ENCODE measurements around the gene POLR1D. TPM values are rescaled to one million over a fixed set of nuclear protein-coding genes. Genes with fewer than 3 reads are reported as not detected.

Gene POLR1D
- total and polyA plus RNA-seq, 4 donors: 31.4 to 45.0 (median 33.6) TPM

DNA sequence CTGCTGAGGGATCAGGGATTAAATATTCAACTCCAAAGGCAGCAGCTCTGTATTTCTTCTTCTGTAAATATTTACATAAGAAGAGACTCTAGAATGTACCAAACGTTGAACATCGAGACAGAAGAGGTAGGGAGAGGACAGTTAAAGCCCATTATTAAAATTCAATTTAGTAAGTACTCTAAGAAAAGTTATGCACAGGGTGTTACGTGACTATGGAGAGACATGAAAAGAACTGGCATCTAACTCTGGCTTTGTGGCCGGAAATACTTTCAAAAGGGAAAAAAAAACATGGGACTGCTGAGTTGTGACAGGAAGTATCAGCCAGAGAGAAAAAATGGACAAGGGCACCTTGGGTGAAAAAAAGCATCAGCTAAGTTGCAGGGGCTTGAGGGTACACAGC, 38.0 kb upstream of the POLR1D start (continued):
- TF ChIP-seq, protein P1, sequence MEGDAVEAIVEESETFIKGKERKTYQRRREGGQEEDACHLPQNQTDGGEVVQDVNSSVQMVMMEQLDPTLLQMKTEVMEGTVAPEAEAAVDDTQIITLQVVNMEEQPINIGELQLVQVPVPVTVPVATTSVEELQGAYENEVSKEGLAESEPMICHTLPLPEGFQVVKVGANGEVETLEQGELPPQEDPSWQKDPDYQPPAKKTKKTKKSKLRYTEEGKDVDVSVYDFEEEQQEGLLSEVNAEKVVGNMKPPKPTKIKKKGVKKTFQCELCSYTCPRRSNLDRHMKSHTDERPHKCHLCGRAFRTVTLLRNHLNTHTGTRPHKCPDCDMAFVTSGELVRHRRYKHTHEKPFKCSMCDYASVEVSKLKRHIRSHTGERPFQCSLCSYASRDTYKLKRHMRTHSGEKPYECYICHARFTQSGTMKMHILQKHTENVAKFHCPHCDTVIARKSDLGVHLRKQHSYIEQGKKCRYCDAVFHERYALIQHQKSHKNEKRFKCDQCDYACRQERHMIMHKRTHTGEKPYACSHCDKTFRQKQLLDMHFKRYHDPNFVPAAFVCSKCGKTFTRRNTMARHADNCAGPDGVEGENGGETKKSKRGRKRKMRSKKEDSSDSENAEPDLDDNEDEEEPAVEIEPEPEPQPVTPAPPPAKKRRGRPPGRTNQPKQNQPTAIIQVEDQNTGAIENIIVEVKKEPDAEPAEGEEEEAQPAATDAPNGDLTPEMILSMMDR (IDR thresholded peaks at IDR 0.05; ENCODE audit: low read depth, low read length, missing input control): no peak
- TF ChIP-seq NR2F2 (IDR thresholded peaks at IDR 0.05): no peak
- no peak for TF ChIP-seq FOXA2 (IDR thresholded peaks at IDR 0.05)

DNA sequence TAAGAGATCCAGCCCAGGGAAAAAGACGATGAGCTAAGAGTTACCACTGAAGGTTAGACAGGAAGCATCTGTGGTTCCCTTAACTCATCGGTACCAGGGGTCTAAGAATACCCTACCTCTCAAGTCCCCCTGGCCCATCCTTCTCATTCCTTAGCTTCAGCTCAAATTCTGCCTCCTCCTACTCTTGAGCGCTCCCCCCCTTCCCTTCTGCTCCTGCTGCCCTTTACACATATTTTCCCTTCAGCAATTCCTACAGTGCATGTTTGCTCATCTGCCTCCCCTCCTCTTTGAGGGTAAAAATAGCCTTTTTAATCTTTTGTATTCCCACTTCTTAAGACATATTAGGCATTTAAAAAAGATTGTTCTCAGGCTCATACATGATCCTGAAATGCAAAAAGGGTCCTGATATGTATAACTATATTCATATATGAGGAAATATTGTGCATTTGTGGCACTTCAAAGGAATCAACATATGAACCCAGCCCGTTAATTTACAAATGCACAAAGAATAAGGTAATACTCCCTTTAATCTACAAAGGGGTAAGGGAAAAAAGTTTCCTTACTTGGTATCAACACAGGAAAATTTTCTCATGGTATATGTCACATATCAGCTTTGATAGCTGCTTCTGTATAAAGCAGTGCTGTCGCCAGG, 34.5 kb upstream of the POLR1D start:
- no peak for DNase-seq (ENCODE audit: low spot score)
- 84% methylated on average over 5 of the region's 5 CpGs for WGBS
- no peaks in the 10 kb centered on the region for H3K27me3 ChIP-seq (ENCODE audit: control insufficient read depth in 4 of 4, insufficient read depth in 4 of 4, low read length in 3 of 4)
- TF ChIP-seq SP1 (IDR thresholded peaks at IDR 0.05) (no peak), TAF1 (conservative IDR thresholded peaks at IDR 0.05) (no peak), YY1 (IDR thresholded peaks at IDR 0.05) (no peak), RXRA (IDR thresholded peaks at IDR 0.05) (no peak), HNF4G (IDR thresholded peaks at IDR 0.05) (no peak)
- TF ChIP-seq, protein P2, sequence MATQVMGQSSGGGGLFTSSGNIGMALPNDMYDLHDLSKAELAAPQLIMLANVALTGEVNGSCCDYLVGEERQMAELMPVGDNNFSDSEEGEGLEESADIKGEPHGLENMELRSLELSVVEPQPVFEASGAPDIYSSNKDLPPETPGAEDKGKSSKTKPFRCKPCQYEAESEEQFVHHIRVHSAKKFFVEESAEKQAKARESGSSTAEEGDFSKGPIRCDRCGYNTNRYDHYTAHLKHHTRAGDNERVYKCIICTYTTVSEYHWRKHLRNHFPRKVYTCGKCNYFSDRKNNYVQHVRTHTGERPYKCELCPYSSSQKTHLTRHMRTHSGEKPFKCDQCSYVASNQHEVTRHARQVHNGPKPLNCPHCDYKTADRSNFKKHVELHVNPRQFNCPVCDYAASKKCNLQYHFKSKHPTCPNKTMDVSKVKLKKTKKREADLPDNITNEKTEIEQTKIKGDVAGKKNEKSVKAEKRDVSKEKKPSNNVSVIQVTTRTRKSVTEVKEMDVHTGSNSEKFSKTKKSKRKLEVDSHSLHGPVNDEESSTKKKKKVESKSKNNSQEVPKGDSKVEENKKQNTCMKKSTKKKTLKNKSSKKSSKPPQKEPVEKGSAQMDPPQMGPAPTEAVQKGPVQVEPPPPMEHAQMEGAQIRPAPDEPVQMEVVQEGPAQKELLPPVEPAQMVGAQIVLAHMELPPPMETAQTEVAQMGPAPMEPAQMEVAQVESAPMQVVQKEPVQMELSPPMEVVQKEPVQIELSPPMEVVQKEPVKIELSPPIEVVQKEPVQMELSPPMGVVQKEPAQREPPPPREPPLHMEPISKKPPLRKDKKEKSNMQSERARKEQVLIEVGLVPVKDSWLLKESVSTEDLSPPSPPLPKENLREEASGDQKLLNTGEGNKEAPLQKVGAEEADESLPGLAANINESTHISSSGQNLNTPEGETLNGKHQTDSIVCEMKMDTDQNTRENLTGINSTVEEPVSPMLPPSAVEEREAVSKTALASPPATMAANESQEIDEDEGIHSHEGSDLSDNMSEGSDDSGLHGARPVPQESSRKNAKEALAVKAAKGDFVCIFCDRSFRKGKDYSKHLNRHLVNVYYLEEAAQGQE (IDR thresholded peaks at IDR 0.05): no peak
- peaks cover 0 to 18% (median 11%) of the 10 kb centered on the region in 4 donors for H3K4me1 ChIP-seq (ENCODE audit: control insufficient read depth in 4 of 4, insufficient read depth in 4 of 4, low read length in 3 of 4)
- H3K36me3 ChIP-seq (ENCODE audit: control insufficient read depth in 4 of 4, insufficient read depth in 3 of 4, low read depth in 1 of 4, low read length in 3 of 4): peaks cover 0 to under 1% (median 0%) of the 10 kb centered on the region in 4 donors
- H3K9ac ChIP-seq (ENCODE audit: low read depth in 1 of 2, low read length in 2 of 2): no peak overlapping the region
- H3K4me3 ChIP-seq (ENCODE audit: low read depth in 1 of 3, low read length in 3 of 3): no peak overlapping the region
- no peak overlapping the region for H3K27ac ChIP-seq (ENCODE audit: low read depth in 1 of 2, low read length in 2 of 2)
- H3K9me3 ChIP-seq (ENCODE audit: control insufficient read depth in 4 of 4, low read length in 3 of 4): no peaks in the 10 kb centered on the region

DNA sequence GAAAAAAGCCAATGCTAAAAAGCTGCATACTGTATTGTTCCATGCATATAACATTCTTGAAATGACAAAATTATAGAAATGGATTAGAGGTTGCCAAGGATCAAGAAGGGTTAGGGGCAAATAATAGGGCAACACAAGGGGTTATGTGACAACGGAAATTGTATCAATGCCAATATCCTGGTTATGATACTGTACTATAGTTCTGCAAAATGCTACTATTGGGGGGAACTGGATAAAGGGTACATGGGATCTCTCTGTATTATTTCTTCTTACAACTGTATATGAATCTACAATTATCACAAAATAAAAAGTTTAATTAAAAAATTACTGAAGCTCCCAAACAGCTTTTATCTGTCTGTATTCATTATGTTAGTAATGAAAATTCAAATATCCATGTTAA, 33.3 kb upstream of the POLR1D start:
- H3K27ac ChIP-seq (ENCODE audit: low read depth in 1 of 2, low read length in 2 of 2): no peak overlapping the region
- no peak overlapping the region for H3K4me3 ChIP-seq (ENCODE audit: low read depth in 1 of 3, low read length in 3 of 3)
- 88% methylated on average over 1 of the region's 1 CpG for WGBS

More for the DNA sequence above, 33.3 kb upstream of the POLR1D start:
- Histone ChIP-seq H3K4me1 (ENCODE audit: control insufficient read depth in 4 of 4, insufficient read depth in 4 of 4, low read length in 3 of 4) (peaks cover 0 to 17% (median 10%) of the 10 kb centered on the region in 4 donors), H3K36me3 (ENCODE audit: control insufficient read depth in 4 of 4, insufficient read depth in 3 of 4, low read depth in 1 of 4, low read length in 3 of 4) (peaks cover 0 to 1% (median 0%) of the 10 kb centered on the region in 4 donors), H3K9me3 (ENCODE audit: control insufficient read depth in 4 of 4, low read length in 3 of 4) (no peaks in the 10 kb centered on the region), H3K27me3 (ENCODE audit: control insufficient read depth in 4 of 4, insufficient read depth in 4 of 4, low read length in 3 of 4) (no peaks in the 10 kb centered on the region), H3K9ac (ENCODE audit: low read depth in 1 of 2, low read length in 2 of 2) (no peak overlapping the region)
- TF ChIP-seq, protein P3, sequence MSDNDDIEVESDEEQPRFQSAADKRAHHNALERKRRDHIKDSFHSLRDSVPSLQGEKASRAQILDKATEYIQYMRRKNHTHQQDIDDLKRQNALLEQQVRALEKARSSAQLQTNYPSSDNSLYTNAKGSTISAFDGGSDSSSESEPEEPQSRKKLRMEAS (IDR thresholded peaks at IDR 0.05): no peak
- TF ChIP-seq, protein P1 (IDR thresholded peaks at IDR 0.05; ENCODE audit: low read depth, low read length, missing input control): no peak
- TF ChIP-seq TAF1 (conservative IDR thresholded peaks at IDR 0.05) (no peak), FOXA2 (IDR thresholded peaks at IDR 0.05) (no peak), HNF4G (IDR thresholded peaks at IDR 0.05) (no peak), GABPA (IDR thresholded peaks at IDR 0.05 in 1 of 2, conservative IDR thresholded peaks at IDR 0.05 in 1 of 2) (no peak), NR2F2 (IDR thresholded peaks at IDR 0.05) (no peak), EGR1 (IDR thresholded peaks at IDR 0.05; ENCODE audit: low read depth in 2 of 2) (no peak), RAD21 (IDR thresholded peaks at IDR 0.05) (no peak), FOXA1 (IDR thresholded peaks at IDR 0.05) (no peak), RXRA (IDR thresholded peaks at IDR 0.05) (no peak), SP1 (IDR thresholded peaks at IDR 0.05) (no peak)
- TF ChIP-seq, protein P4, sequence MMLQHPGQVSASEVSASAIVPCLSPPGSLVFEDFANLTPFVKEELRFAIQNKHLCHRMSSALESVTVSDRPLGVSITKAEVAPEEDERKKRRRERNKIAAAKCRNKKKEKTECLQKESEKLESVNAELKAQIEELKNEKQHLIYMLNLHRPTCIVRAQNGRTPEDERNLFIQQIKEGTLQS (IDR thresholded peaks at IDR 0.05): no peak
- DNase-seq (ENCODE audit: low spot score): no peak
